ENCODE results near the gene RAP1GAP. TPM values are rescaled to one million over a fixed set of nuclear protein-coding genes. Genes with fewer than 3 reads are reported as not detected.

Gene RAP1GAP
- polyA plus RNA-seq, 2 of the 4 experiments (the other 2 are of a cell fraction) = 5.4 to 16.7 TPM

GRCh38 chr1:21565285-21565684 lies 103.9 kb downstream of the RAP1GAP start (continued):
- TF ChIP-seq CEBPB (IDR thresholded peaks at IDR 0.05) (no peak), HES2 (IDR thresholded peaks at IDR 0.05) (no peak), SREBF2 (IDR thresholded peaks at IDR 0.05) (no peak), EHF (CRISPR knock-in tag; IDR thresholded peaks at IDR 0.05) (no peak), NFE2L2 (conservative IDR thresholded peaks at IDR 0.05; ENCODE audit: low read length) (no peak)
- TF ChIP-seq, protein P1, sequence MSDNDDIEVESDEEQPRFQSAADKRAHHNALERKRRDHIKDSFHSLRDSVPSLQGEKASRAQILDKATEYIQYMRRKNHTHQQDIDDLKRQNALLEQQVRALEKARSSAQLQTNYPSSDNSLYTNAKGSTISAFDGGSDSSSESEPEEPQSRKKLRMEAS (IDR thresholded peaks at IDR 0.05) = no peak

GRCh38 chr1:21564521-21565095 lies 104.5 kb downstream of the RAP1GAP start:
- WGBS (ENCODE audit: missing lambda C conversion rate) = 72% methylated on average over 11 of the region's 14 CpGs
- ATAC-seq (no peak), DNase-seq (ENCODE audit: low read depth in 1 of 2, low spot score in 1 of 2) (no peak)

DNA sequence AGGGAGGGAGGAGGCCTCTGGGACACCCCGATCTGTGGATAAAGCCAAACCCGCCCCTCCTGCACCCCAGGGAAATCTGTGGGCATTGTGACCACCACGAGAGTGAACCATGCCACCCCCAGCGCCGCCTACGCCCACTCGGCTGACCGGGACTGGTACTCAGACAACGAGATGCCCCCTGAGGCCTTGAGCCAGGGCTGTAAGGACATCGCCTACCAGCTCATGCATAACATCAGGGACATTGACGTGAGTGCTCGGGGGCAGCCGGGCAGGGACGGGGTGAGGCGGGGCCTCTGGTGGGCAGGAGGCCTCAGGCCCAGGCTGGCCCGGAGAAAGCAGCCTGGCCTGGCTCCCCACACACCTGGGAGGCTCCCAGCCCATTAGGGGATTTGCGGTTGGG lies 105.2 kb downstream of the RAP1GAP start:
- ATAC-seq (no peak), DNase-seq (ENCODE audit: low read depth in 1 of 2, low spot score in 1 of 2) (no peak), FAIRE-seq (no peak)
- H3K4me3 ChIP-seq = no peak overlapping the region
- no peak for TF ChIP-seq RAD21 (conservative IDR thresholded peaks at IDR 0.05 in 1 of 2, IDR thresholded peaks at IDR 0.05 in 1 of 2)
- no peak for TF ChIP-seq ZSCAN20 (CRISPR knock-in tag; IDR thresholded peaks at IDR 0.05)
- no peak for TF ChIP-seq RARB (CRISPR knock-in tag; IDR thresholded peaks at IDR 0.05)
- TF ChIP-seq JUNB (IDR thresholded peaks at IDR 0.05) = no peak
- no peak for TF ChIP-seq TP53 (CRISPR knock-in tag; IDR thresholded peaks at IDR 0.05)
- no peak for TF ChIP-seq MAFK (IDR thresholded peaks at IDR 0.05; ENCODE audit: partially characterized antibody)
- no peak for TF ChIP-seq EHF (CRISPR knock-in tag; IDR thresholded peaks at IDR 0.05)
- no peak overlapping the region for H3K27ac ChIP-seq
- ChIA-PET CTCF (no interaction called here), POLR2A (no interaction called here)
- 90% methylated on average over 9 of the region's 17 CpGs for WGBS (ENCODE audit: missing lambda C conversion rate)
- H3K4me2 ChIP-seq = no peak overlapping the region
- no peaks in the 10 kb centered on the region for H3K4me1 ChIP-seq
- H3K9me3 ChIP-seq = no peaks in the 10 kb centered on the region

More at GRCh38 chr1:21564521-21565095, 104.5 kb downstream of the RAP1GAP start:
- CTCF ChIA-PET = no interaction called here
- Histone ChIP-seq H3K4me3 (no peak overlapping the region), H3K4me1 (no peaks in the 10 kb centered on the region), H3K9me3 (no peaks in the 10 kb centered on the region), H3K27ac (no peak overlapping the region), H3K4me2 (no peak overlapping the region)
- TF ChIP-seq ZFP36 (IDR thresholded peaks at IDR 0.05; ENCODE audit: borderline replicate concordance, partially characterized antibody) = peak; percentile 46
- no peak for TF ChIP-seq EHMT2 (IDR thresholded peaks at IDR 0.05; ENCODE audit: low read depth)
- POLR2A ChIA-PET = no interaction called here
- no peak for FAIRE-seq

- WGBS (ENCODE audit: missing lambda C conversion rate) = 73% methylated on average over 7 of the region's 15 CpGs
- POLR2A ChIA-PET = no interaction called here
- no peak for ATAC-seq
These were observed 106.3 kb downstream of the RAP1GAP start for GRCh38 chr1:21562896-21563295.

More at GRCh38 chr1:21562896-21563295, 106.3 kb downstream of the RAP1GAP start:
- Histone ChIP-seq H3K4me3 (no peak overlapping the region), H3K4me1 (no peaks in the 10 kb centered on the region), H3K9me3 (no peaks in the 10 kb centered on the region), H3K27ac (no peak overlapping the region), H3K4me2 (no peak overlapping the region)
- FAIRE-seq = no peak
- no peak for TF ChIP-seq CHD4 (IDR thresholded peaks at IDR 0.05; ENCODE audit: borderline replicate concordance)
- no peak for TF ChIP-seq PBX3 (IDR thresholded peaks at IDR 0.05)
- TF ChIP-seq RCOR1 (IDR thresholded peaks at IDR 0.05; ENCODE audit: low read depth, low read length) = no peak
- TF ChIP-seq REST (IDR thresholded peaks at IDR 0.05) = no peak
- no peak for TF ChIP-seq MYC (IDR thresholded peaks at IDR 0.05; ENCODE audit: borderline replicate concordance, low read length)
- DNase-seq (ENCODE audit: low read depth in 1 of 2, low spot score in 1 of 2) = no peak
- CTCF ChIA-PET = interaction anchor here (0.7 kb wide), 1 partner anchor 11 kb away, joined by 3 read pairs; no protein-coding TSS in a partner anchor

Measured in A549 (cell line).